ENCODE data around the gene NRG3.

- TF ChIP-seq POLR2A (IDR thresholded peaks at IDR 0.05) (no peak), CTCF (IDR thresholded peaks at IDR 0.05) (no peak), POLR2AphosphoS5 (IDR thresholded peaks at IDR 0.05) (no peak)
Observed at GRCh38 chr10:82867056-82867455, 992.1 kb downstream of the NRG3 start.

Measured in prostate gland (tissue), 2 donors.